ENCODE measurements around the gene MTHFS.

MTHFS gene

GRCh38 chr15:79868554-79868953 is 28.3 kb downstream of the MTHFS start:
- WGBS (ENCODE audit: insufficient coverage), result 100% methylated on average over 1 of the region's 2 CpGs
- no peak overlapping the region for H3K4me3 ChIP-seq (ENCODE audit: control insufficient read depth in 1 of 7, extremely low read depth in 1 of 7, insufficient read depth in 4 of 7, low read depth in 2 of 7, low read length in 6 of 7)
- H3K27me3 ChIP-seq (replicated peaks in 2 of 5; ENCODE audit: control insufficient read depth in 4 of 5, insufficient read depth in 5 of 5, low read length in 4 of 5), result peaks cover 0 to 2% (median 0%) of the 10 kb centered on the region in 5 experiments
- ChIA-PET CTCF (interaction anchor here (1.7 kb wide), 1 partner anchor 10 kb away, joined by 4 read pairs; no protein-coding TSS in a partner anchor), POLR2A (no interaction called here)
- peaks cover 13 to 46% (median 17%) of the 10 kb centered on the region in 4 experiments for H3K36me3 ChIP-seq (ENCODE audit: control insufficient read depth in 4 of 4, insufficient read depth in 4 of 4, low read length in 3 of 4)
- DNase-seq, result no peak
- H3K27ac ChIP-seq (ENCODE audit: insufficient read depth in 1 of 2, low read depth in 1 of 2, low read length in 2 of 2, poor library complexity in 1 of 2, severe bottlenecking in 2 of 2), result no peak overlapping the region
- peaks cover under 1 to 10% (median 9%) of the 10 kb centered on the region in 5 experiments for H3K9me3 ChIP-seq (ENCODE audit: control extremely low read depth in 1 of 5, control insufficient read depth in 4 of 5, insufficient read depth in 2 of 5, low read depth in 1 of 5, low read length in 4 of 5)
- peaks cover 0 to 6% (median 0%) of the 10 kb centered on the region in 4 experiments for H3K4me1 ChIP-seq (ENCODE audit: control extremely low read depth in 1 of 4, control insufficient read depth in 4 of 4, insufficient read depth in 4 of 4, low read length in 3 of 4)

- no peak for DNase-seq
- no peak overlapping the region for H3K27ac ChIP-seq (ENCODE audit: insufficient read depth in 1 of 2, low read depth in 1 of 2, low read length in 2 of 2, poor library complexity in 1 of 2, severe bottlenecking in 2 of 2)
- 95% methylated on average over 5 of the region's 6 CpGs for WGBS (ENCODE audit: insufficient coverage)
- peaks cover 0 to 8% (median 0%) of the 10 kb centered on the region in 5 experiments for H3K27me3 ChIP-seq (replicated peaks in 2 of 5; ENCODE audit: control insufficient read depth in 4 of 5, insufficient read depth in 5 of 5, low read length in 4 of 5)
- H3K9me3 ChIP-seq (ENCODE audit: control extremely low read depth in 1 of 5, control insufficient read depth in 4 of 5, insufficient read depth in 2 of 5, low read depth in 1 of 5, low read length in 4 of 5), result no peaks in the 10 kb centered on the region
- POLR2A ChIA-PET, result no interaction called here
- H3K4me1 ChIP-seq (ENCODE audit: control extremely low read depth in 1 of 4, control insufficient read depth in 4 of 4, insufficient read depth in 4 of 4, low read length in 3 of 4), result peaks cover 0 to 3% (median 0%) of the 10 kb centered on the region in 4 experiments
- peaks cover 4 to 27% (median 12%) of the 10 kb centered on the region in 4 experiments for H3K36me3 ChIP-seq (ENCODE audit: control insufficient read depth in 4 of 4, insufficient read depth in 4 of 4, low read length in 3 of 4)
- no peak overlapping the region for H3K4me3 ChIP-seq (ENCODE audit: control insufficient read depth in 1 of 7, extremely low read depth in 1 of 7, insufficient read depth in 4 of 7, low read depth in 2 of 7, low read length in 6 of 7)
- CTCF ChIA-PET, result interaction anchor here (1.6 kb wide), 1 partner anchor 14 kb away, joined by 3 read pairs; no protein-coding TSS in a partner anchor
Observed at GRCh38 chr15:79863886-79864285, 32.9 kb downstream of the MTHFS start.

- WGBS (ENCODE audit: insufficient coverage), result no CpG with 5 or more reads among the region's 1 CpG
- peaks cover 0 to 23% (median 8%) of the 10 kb centered on the region in 4 experiments for H3K36me3 ChIP-seq (ENCODE audit: control insufficient read depth in 4 of 4, insufficient read depth in 4 of 4, low read length in 3 of 4)
- POLR2A ChIA-PET, result no interaction called here
Observed at GRCh38 chr15:79862191-79862590, 34.6 kb downstream of the MTHFS start.

GRCh38 chr15:79860661-79861060 is 36.2 kb downstream of the MTHFS start:
- no peak overlapping the region for H3K4me3 ChIP-seq (ENCODE audit: control insufficient read depth in 1 of 7, extremely low read depth in 1 of 7, insufficient read depth in 4 of 7, low read depth in 2 of 7, low read length in 6 of 7)
- ChIA-PET CTCF (interaction anchor here (0.7 to 0.8 kb wide), 2 partner anchors 92 to 1638 kb away, joined by 3 read pairs; no protein-coding TSS in a partner anchor), POLR2A (no interaction called here)
- peaks cover 0 to 3% (median 0%) of the 10 kb centered on the region in 4 experiments for H3K4me1 ChIP-seq (ENCODE audit: control extremely low read depth in 1 of 4, control insufficient read depth in 4 of 4, insufficient read depth in 4 of 4, low read length in 3 of 4)
- DNase-seq, result peak; percentile 14 to 80 (median 61)
- H3K36me3 ChIP-seq (ENCODE audit: control insufficient read depth in 4 of 4, insufficient read depth in 4 of 4, low read length in 3 of 4), result peaks cover 4 to 20% (median 6%) of the 10 kb centered on the region in 4 experiments
- peaks cover 0 to 6% (median 0%) of the 10 kb centered on the region in 5 experiments for H3K27me3 ChIP-seq (replicated peaks in 2 of 5; ENCODE audit: control insufficient read depth in 4 of 5, insufficient read depth in 5 of 5, low read length in 4 of 5)
- WGBS (ENCODE audit: insufficient coverage), result 80% methylated on average over 1 of the region's 2 CpGs
- no peaks in the 10 kb centered on the region for H3K9me3 ChIP-seq (ENCODE audit: control extremely low read depth in 1 of 5, control insufficient read depth in 4 of 5, insufficient read depth in 2 of 5, low read depth in 1 of 5, low read length in 4 of 5)
- H3K27ac ChIP-seq (ENCODE audit: insufficient read depth in 1 of 2, low read depth in 1 of 2, low read length in 2 of 2, poor library complexity in 1 of 2, severe bottlenecking in 2 of 2), result no peak overlapping the region

More at GRCh38 chr15:79862191-79862590, 34.6 kb downstream of the MTHFS start:
- H3K27ac ChIP-seq (ENCODE audit: insufficient read depth in 1 of 2, low read depth in 1 of 2, low read length in 2 of 2, poor library complexity in 1 of 2, severe bottlenecking in 2 of 2), result no peak overlapping the region
- CTCF ChIA-PET, result no interaction called here
- H3K4me3 ChIP-seq (ENCODE audit: control insufficient read depth in 1 of 7, extremely low read depth in 1 of 7, insufficient read depth in 4 of 7, low read depth in 2 of 7, low read length in 6 of 7), result no peak overlapping the region
- peaks cover 0 to 8% (median 0%) of the 10 kb centered on the region in 5 experiments for H3K27me3 ChIP-seq (replicated peaks in 2 of 5; ENCODE audit: control insufficient read depth in 4 of 5, insufficient read depth in 5 of 5, low read length in 4 of 5)
- DNase-seq, result no peak
- peaks cover 0 to 3% (median 0%) of the 10 kb centered on the region in 4 experiments for H3K4me1 ChIP-seq (ENCODE audit: control extremely low read depth in 1 of 4, control insufficient read depth in 4 of 4, insufficient read depth in 4 of 4, low read length in 3 of 4)
- H3K9me3 ChIP-seq (ENCODE audit: control extremely low read depth in 1 of 5, control insufficient read depth in 4 of 5, insufficient read depth in 2 of 5, low read depth in 1 of 5, low read length in 4 of 5), result no peaks in the 10 kb centered on the region

- DNase-seq, result peak in 1 of 3 donors; percentile 16
- no peak overlapping the region for H3K4me3 ChIP-seq (ENCODE audit: control insufficient read depth in 1 of 7, extremely low read depth in 1 of 7, insufficient read depth in 4 of 7, low read depth in 2 of 7, low read length in 6 of 7)
- CTCF ChIA-PET, result interaction anchor here (0.9 to 1.0 kb wide), 2 partner anchors 9 to 475 kb away, joined by 3 read pairs; no protein-coding TSS in a partner anchor
- H3K4me1 ChIP-seq (ENCODE audit: control extremely low read depth in 1 of 4, control insufficient read depth in 4 of 4, insufficient read depth in 4 of 4, low read length in 3 of 4), result peaks cover 0 to 3% (median 0%) of the 10 kb centered on the region in 4 experiments
- WGBS (ENCODE audit: insufficient coverage), result no CpG with 5 or more reads among the region's 2 CpGs
- no peaks in the 10 kb centered on the region for H3K9me3 ChIP-seq (ENCODE audit: control extremely low read depth in 1 of 5, control insufficient read depth in 4 of 5, insufficient read depth in 2 of 5, low read depth in 1 of 5, low read length in 4 of 5)
- POLR2A ChIA-PET, result no interaction called here
- peaks cover 0 to 5% (median 0%) of the 10 kb centered on the region in 5 experiments for H3K27me3 ChIP-seq (replicated peaks in 2 of 5; ENCODE audit: control insufficient read depth in 4 of 5, insufficient read depth in 5 of 5, low read length in 4 of 5)
- no peak overlapping the region for H3K27ac ChIP-seq (ENCODE audit: insufficient read depth in 1 of 2, low read depth in 1 of 2, low read length in 2 of 2, poor library complexity in 1 of 2, severe bottlenecking in 2 of 2)
- peaks cover 2 to 13% (median 4%) of the 10 kb centered on the region in 4 experiments for H3K36me3 ChIP-seq (ENCODE audit: control insufficient read depth in 4 of 4, insufficient read depth in 4 of 4, low read length in 3 of 4)
Observed at GRCh38 chr15:79858469-79858868, 38.3 kb downstream of the MTHFS start.

- 58% methylated on average over 8 of the region's 8 CpGs for WGBS (ENCODE audit: insufficient coverage)
- ChIA-PET POLR2A (interaction anchor here (0.6 kb wide), 1 partner anchor 290 kb away, joined by 3 read pairs; no protein-coding TSS in a partner anchor), CTCF (interaction anchor here (0.7 to 7.8 kb wide), 28 partner anchors 9 to 669 kb away, joined by 3 to 90 read pairs (median 4); no protein-coding TSS in a partner anchor)
- peaks cover 3 to 9% (median 6%) of the 10 kb centered on the region in 4 experiments for H3K36me3 ChIP-seq (ENCODE audit: control insufficient read depth in 4 of 4, insufficient read depth in 4 of 4, low read length in 3 of 4)
- no peak overlapping the region for H3K27ac ChIP-seq (ENCODE audit: insufficient read depth in 1 of 2, low read depth in 1 of 2, low read length in 2 of 2, poor library complexity in 1 of 2, severe bottlenecking in 2 of 2)
- H3K4me1 ChIP-seq (ENCODE audit: control extremely low read depth in 1 of 4, control insufficient read depth in 4 of 4, insufficient read depth in 4 of 4, low read length in 3 of 4), result peaks cover 0 to 7% (median 1%) of the 10 kb centered on the region in 4 experiments
- no peak overlapping the region for H3K4me3 ChIP-seq (ENCODE audit: control insufficient read depth in 1 of 7, extremely low read depth in 1 of 7, insufficient read depth in 4 of 7, low read depth in 2 of 7, low read length in 6 of 7)
- no peaks in the 10 kb centered on the region for H3K9me3 ChIP-seq (ENCODE audit: control extremely low read depth in 1 of 5, control insufficient read depth in 4 of 5, insufficient read depth in 2 of 5, low read depth in 1 of 5, low read length in 4 of 5)
- H3K27me3 ChIP-seq (replicated peaks in 2 of 5; ENCODE audit: control insufficient read depth in 4 of 5, insufficient read depth in 5 of 5, low read length in 4 of 5), result no peaks in the 10 kb centered on the region
- peak; percentile 75 to 89 (median 85) for DNase-seq
Observed at GRCh38 chr15:79853492-79854328, 43.1 kb downstream of the MTHFS start.

All from common myeloid progenitor, CD34-positive (primary cell).